ENCODE data around the gene DAD1. TPM values are rescaled to one million over a fixed set of nuclear protein-coding genes. Genes with fewer than 3 reads are reported as not detected.

The DAD1 gene
- total RNA-seq, 4 donors from 2014 or later, result 52.0 to 173 (median 123) TPM

- Histone ChIP-seq H3K9me3 (no peaks in the 10 kb centered on the region), H3K4me3 (no peak overlapping the region), H3K4me1 (peaks cover 0 to 12% (median 3%) of the 10 kb centered on the region in 4 donors), H3K36me3 (no peaks in the 10 kb centered on the region), H3K27me3 (no peaks in the 10 kb centered on the region), H3K27ac (peak overlapping the region in 3 of 4 donors; percentile 49 to 76 (median 51))
- no peak for TF ChIP-seq CTCF (IDR thresholded peaks at IDR 0.05)
- no peak for TF ChIP-seq POLR2A (IDR thresholded peaks at IDR 0.05)
- DNase-seq, result no peak
Observed at GRCh38 chr14:22535126-22535525, 53.9 kb downstream of the DAD1 start.

GRCh38 chr14:22534547-22534946 lies 54.5 kb downstream of the DAD1 start:
- DNase-seq, result no peak
- Histone ChIP-seq H3K4me1 (peaks cover 0 to 12% (median 3%) of the 10 kb centered on the region in 4 donors), H3K27ac (peak overlapping the region in 2 of 4 donors; percentile 49 to 76), H3K4me3 (no peak overlapping the region), H3K36me3 (no peaks in the 10 kb centered on the region), H3K27me3 (no peaks in the 10 kb centered on the region), H3K9me3 (no peaks in the 10 kb centered on the region)
- no peak for TF ChIP-seq CTCF (IDR thresholded peaks at IDR 0.05)
- TF ChIP-seq POLR2A (IDR thresholded peaks at IDR 0.05), result no peak

- no peaks in the 10 kb centered on the region for H3K36me3 ChIP-seq
- H3K27ac ChIP-seq, result peak overlapping the region in 2 of 4 donors; percentile 4 to 76
- TF ChIP-seq POLR2A (IDR thresholded peaks at IDR 0.05), result no peak
- no peak for TF ChIP-seq CTCF (IDR thresholded peaks at IDR 0.05)
- no peak overlapping the region for H3K4me3 ChIP-seq
- no peaks in the 10 kb centered on the region for H3K9me3 ChIP-seq
- H3K4me1 ChIP-seq, result peaks cover 0 to 12% (median 3%) of the 10 kb centered on the region in 4 donors
- no peak for DNase-seq
- no peaks in the 10 kb centered on the region for H3K27me3 ChIP-seq
Observed at GRCh38 chr14:22533739-22534359, 55.2 kb downstream of the DAD1 start.

- no peak for TF ChIP-seq POLR2A (IDR thresholded peaks at IDR 0.05)
- TF ChIP-seq CTCF (IDR thresholded peaks at IDR 0.05), result no peak
- Histone ChIP-seq H3K27ac (peak overlapping the region in 3 of 4 donors; percentile 4 to 76 (median 69)), H3K4me3 (no peak overlapping the region), H3K4me1 (peaks cover 0 to 12% (median 3%) of the 10 kb centered on the region in 4 donors), H3K36me3 (no peaks in the 10 kb centered on the region), H3K27me3 (no peaks in the 10 kb centered on the region), H3K9me3 (no peaks in the 10 kb centered on the region)
- DNase-seq, result no peak
Observed at GRCh38 chr14:22533057-22533704, 55.8 kb downstream of the DAD1 start.

- Histone ChIP-seq H3K4me1 (peaks cover 0 to 7% (median 3%) of the 10 kb centered on the region in 4 donors), H3K4me3 (peak overlapping the region in 1 of 4 donors; percentile 6), H3K27ac (peak overlapping the region; percentile 24 to 76 (median 60)), H3K27me3 (no peaks in the 10 kb centered on the region), H3K36me3 (no peaks in the 10 kb centered on the region), H3K9me3 (no peaks in the 10 kb centered on the region)
- TF ChIP-seq CTCF (IDR thresholded peaks at IDR 0.05) (no peak), POLR2A (IDR thresholded peaks at IDR 0.05) (no peak)
- DNase-seq, result no peak
Observed at GRCh38 chr14:22532345-22533056, 56.5 kb downstream of the DAD1 start.
